ENCODE measurements around the gene RPAP3.

DNA sequence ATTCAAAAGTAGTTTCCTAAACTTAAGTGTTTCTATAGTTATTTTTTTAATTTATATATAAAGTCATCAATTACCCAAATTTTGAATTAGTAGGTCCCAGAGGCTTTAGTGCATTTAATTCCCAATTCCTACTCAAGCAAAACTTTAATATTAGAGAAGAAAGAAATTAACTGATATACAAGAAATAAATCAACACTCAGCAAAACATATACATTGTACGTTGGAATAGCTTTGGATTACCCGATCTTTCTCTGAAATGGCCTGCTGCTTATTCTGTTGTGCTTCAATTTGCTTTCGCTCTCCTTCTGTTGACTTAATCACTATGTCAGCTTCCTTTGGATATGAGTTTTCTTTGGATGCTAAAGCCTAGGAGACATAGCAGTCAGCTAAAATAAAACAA lies 18.2 kb downstream of the RPAP3 start:
- TF ChIP-seq, protein P1, sequence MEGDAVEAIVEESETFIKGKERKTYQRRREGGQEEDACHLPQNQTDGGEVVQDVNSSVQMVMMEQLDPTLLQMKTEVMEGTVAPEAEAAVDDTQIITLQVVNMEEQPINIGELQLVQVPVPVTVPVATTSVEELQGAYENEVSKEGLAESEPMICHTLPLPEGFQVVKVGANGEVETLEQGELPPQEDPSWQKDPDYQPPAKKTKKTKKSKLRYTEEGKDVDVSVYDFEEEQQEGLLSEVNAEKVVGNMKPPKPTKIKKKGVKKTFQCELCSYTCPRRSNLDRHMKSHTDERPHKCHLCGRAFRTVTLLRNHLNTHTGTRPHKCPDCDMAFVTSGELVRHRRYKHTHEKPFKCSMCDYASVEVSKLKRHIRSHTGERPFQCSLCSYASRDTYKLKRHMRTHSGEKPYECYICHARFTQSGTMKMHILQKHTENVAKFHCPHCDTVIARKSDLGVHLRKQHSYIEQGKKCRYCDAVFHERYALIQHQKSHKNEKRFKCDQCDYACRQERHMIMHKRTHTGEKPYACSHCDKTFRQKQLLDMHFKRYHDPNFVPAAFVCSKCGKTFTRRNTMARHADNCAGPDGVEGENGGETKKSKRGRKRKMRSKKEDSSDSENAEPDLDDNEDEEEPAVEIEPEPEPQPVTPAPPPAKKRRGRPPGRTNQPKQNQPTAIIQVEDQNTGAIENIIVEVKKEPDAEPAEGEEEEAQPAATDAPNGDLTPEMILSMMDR (conservative IDR thresholded peaks at IDR 0.05; ENCODE audit: low read depth, low read length), result no peak
- TF ChIP-seq EZH2phosphoT487 (IDR thresholded peaks at IDR 0.05; ENCODE audit: borderline replicate concordance, low read length), result no peak
